GM21723 (cell line): ENCODE data around the gene AMBP.
"Not testable (repeated sequence)": the region's sequence is repeated elsewhere in the genome, so short reads cannot be mapped to it uniquely, and the experiment has no call there.

ENCODE experiments used
- ATAC-seq: cut with Tn5 transposase; IDR thresholded peaks from one replicate; pipeline ENCODE4 v1.9.1; 2021; ENCODE audit warnings: mild to moderate bottlenecking, moderate library complexity; ENCODE audit not compliant: unreplicated experiment

The AMBP gene

DNA sequence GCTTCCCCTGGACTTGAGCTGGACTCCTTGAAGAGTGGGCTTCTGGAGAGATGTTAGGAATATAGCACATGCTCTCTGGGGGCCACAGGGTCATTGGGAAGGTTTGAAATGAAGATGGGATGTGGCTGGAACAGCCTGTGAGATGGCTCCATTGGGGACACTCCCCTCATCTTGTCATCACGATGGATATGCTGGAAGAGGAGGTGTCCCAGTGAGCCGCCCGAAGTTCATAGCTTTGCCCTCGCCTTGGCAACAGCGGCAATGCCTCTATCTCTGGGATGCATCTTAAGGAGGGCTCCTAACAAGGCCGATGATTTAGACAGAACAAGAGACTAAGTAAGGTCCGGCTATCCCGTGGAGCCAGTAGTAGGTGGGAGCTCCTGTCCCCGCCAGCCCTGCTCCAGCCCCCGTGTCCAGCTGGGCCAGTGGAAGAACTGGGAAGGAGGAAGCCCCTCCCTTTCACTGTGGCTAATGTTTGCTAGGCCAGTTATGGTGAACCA lies 23.9 kb downstream of the AMBP start:
- no peak for ATAC-seq

DNA sequence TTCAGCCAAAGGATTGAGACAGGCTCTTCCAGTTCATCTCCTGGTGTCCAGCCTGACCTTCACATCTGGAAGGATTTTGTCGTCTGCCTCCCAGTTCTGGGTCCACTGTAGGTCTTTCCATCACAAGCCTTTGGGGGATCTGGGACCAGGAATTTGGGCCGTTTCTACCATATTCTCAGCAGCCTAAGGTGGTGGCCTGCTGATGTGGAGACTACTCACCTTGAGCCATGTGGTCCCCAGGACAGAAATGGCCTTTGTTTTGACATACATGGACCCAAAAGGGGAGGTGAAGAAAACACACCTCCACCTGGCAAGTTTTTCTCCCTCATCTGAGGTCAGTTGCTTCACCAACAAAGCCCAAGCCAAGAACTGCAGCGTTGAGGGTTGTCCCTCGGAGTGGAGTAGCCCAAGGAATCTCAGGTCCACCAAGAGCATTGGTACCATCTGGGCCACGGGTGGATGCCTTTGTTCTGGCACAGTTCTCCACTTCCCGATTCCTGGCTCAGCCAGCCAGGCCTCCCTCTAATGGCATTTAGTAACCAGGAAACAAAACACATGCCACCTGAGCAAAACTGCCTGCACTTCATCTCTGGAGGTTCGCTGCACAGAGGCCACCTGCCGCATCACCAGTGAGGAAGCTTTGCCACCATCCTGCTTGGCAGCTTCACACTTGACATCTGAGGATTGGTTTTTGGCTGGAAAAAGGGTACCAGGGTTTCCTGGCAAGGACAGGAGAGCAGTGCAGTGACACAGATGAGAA lies 24.7 kb downstream of the AMBP start:
- ATAC-seq: no peak

DNA sequence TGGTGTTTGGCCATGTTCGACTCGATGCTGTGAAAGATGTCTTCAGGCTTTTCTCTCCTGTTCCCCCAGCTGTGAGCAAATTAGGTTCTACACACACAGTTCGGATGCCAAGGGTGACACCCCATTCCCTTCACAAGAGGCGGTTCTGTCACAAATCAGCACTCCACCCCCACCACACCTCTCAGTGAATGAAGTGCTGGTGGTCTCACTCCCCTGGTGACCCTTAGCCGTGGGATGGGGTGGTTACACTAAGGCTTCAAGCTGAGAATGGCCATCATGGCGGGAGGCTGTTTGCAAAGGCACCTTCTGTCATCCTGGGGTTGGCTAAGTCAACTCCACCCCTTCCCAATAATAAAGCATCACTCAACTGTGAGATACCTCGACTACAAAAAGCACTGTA lies 26.4 kb downstream of the AMBP start:
- no peak for ATAC-seq

DNA sequence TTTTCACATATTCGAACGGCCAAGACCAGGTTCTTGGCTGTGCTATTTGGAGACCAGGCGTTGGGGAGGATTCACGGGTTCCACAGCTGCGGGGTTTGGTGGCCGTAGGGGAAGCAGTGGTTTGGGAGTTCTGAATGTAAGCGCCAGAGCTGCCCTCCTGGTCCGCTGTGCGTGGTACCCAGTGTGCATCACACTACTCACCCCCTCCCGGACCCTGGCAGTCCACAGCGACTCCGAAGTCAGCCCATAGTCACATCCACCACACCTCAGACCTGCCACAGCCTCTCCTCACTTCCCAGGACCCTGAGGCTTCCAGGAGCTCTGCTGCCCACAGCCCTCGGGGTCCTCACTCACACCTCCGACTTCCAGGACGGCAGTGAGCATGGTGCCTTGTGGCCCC lies 26.8 kb downstream of the AMBP start:
- no peak for ATAC-seq

DNA sequence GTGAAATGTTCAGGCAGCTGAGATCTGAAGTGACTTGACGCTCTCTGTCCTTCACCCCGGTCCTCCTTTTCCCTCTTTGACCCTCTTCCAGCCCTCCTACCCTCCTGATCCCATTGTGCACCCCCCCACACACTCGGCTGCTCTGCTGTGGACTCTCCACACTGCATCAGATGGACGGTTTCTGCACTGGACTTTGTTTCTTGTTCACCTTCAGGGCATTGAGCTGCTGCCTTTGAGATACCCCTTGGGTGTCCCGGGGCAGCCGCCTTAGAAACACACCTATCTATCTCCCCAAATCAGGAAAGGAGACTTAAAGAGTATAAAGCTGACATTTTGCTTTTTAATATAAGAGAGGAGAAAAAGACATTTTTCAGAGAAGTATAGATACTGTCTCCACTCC lies 27.5 kb downstream of the AMBP start:
- no peak for ATAC-seq

DNA sequence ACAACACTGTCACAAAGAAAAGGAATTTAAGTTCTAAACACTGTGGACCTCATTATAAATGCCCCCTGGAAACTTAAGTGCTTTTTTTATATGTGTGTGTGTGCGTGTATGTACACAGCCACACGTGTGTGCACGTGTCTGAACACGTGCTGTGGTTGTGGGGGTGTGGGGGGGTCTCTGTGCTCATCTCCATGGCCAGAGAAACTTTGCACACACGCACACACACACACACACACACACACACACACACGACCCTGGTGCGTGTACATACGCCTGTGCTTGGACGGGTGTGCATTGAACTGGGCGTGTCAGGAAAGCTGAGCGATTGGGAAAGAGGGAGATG lies 27.9 kb downstream of the AMBP start:
- no peak for ATAC-seq

DNA sequence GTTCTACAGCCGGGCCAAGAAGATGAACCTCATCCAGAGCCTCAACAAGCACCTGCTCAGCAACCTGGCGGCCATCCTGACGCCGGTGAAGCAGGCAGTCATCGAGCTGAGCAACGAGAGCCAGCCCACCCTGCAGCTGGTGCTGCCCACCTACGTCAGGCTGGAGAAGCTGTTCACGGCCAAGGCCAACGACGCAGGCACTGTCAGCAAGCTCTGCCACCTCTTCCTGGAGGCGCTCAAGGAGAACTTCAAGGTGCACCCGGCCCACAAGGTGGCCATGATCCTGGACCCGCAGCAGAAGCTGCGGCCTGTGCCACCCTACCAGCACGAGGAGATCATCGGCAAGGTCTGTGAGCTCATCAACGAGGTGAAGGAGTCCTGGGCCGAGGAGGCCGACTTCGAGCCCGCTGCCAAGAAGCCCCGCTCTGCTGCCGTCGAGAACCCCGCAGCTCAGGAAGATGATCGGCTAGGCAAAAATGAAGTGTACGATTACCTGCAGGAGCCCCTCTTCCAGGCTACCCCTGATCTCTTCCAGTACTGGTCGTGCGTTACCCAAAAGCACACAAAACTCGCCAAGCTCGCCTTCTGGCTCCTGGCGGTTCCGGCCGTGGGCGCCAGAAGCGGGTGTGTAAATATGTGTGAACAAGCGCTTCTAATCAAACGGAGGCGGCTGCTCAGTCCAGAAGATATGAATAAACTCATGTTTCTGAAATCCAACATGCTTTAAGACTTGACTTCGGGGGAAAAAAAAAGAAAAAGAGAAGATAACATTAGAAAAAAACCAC lies 28.5 kb downstream of the AMBP start:
- no peak for ATAC-seq

DNA sequence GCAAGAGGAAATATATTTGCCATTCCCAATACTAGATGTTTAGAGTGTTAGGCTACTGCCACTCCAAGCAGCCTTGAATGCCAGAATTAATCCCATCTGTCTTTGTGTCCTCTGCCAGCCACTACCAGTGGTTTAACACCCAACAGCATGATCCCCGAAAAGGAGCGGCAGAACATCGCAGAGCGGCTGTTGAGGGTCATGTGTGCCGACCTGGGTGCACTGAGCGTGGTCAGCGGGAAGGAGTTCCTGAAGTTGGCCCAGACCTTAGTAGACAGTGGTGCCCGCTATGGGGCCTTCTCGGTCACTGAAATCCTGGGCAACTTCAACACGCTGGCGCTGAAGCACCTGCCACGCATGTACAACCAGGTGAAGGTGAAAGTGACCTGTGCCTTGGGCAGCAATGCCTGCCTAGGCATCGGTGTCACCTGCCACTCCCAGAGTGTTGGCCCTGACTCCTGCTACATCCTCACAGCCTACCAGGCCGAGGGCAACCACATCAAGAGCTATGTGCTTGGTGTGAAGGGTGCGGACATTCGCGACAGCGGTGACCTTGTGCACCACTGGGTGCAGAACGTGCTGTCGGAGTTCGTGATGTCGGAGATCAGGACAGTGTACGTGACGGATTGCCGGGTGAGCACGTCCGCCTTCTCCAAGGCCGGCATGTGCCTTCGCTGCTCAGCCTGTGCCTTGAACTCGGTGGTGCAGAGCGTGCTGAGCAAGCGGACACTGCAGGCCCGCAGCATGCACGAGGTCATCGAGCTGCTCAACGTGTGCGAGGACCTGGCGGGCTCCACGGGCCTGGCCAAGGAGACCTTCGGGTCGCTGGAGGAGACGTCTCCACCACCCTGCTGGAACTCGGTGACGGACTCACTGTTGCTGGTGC lies 29.3 kb downstream of the AMBP start:
- no peak for ATAC-seq

DNA sequence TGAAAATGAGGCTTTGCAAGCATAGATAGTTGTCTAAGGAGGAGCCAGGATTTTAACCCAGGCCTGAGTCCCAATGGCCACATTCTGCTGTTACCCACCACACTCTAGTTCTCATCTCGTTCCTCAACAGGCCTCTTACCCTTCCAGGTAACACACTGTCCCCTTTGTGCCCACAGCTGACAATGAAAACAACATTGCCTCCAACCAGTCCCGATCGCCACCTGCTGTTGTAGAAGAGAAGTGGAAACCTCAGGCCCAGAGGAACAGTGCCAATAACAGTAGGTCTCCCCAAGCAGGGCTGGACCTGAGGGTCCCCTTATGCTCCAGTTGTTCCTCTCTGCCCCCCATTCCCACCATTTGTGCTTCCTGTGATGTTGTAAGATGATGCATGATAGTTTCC lies 30.4 kb downstream of the AMBP start:
- ATAC-seq: no peak

DNA sequence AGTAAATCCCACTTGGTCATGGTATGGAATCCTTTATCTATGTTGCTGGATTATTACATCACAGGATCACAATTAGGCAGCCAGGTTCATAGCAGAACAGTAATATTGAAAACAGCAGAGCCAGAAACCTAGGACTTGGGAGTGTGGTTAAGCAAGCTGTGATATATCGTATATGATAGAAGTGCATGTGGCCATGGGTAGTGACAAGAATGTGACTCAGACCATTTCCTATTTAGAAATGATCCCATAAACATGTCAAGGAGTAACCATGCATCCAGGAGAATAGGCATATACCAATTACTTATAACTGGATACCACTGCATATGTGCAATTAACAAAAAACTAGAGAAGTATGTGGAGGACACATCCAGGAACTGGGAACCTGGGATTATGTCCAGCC lies 31.2 kb downstream of the AMBP start:
- ATAC-seq: no peak

DNA sequence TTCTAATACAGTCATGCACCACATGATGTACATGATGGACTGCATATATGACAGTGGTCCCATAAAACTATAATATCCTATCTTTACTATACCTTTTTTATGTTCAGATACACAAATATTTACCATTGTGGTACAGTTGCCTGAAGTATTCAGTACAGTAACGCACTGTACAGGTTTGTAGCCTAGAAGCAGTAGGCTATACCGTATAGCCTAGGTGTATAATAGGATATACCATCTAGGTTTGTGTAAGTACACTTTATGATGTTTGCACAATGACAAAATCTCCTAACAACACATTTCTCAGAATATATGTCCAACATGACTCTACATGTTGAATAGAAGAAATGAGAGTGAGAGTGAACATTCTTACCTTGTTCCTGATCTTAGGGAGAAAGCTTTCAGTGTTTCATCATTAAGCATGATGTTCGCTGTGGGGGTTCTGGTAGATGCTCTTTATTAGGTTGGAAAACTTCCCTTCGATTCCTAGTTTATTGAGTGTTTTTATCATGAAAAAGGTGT lies 31.8 kb downstream of the AMBP start:
- ATAC-seq: no peak

DNA sequence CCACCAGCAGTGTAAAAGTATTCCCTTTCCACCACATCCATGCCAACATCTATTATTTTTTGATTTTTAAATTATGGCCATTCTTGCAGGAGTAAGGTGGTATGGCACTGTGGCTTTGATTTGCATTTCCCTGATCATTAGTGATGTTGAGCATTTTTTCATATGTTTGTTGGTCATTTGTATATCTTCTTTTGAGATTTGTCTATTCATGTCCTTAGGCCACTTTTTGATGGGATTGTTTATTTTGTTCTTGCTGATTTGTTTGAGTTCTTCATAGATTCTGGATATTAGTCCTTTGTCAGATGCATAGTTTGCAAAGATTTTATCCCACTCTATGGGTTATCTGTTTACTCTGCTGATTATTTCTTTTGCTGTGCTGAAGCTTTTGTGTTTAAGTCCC lies 34.4 kb downstream of the AMBP start:
- ATAC-seq: not testable (repeated sequence)

DNA sequence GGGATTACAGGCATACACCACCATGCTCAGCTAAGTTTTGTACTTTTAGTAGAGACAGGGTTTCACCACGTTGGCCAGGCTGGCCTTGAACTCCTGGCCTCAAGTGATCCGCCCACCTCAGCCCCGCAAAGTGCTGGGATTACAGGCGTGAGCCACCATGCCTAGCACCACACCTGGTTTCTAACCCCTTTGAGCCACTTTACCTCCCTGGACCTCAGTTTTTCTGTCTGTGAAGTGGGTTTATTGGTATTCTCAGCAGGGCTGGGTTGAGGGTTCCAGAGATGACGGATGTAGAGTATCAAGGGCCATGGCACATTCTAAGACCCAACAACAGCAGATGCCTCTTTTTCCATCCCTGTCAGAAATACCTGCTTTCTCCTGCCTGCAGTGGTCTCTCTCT lies 38.6 kb downstream of the AMBP start:
- no peak for ATAC-seq

DNA sequence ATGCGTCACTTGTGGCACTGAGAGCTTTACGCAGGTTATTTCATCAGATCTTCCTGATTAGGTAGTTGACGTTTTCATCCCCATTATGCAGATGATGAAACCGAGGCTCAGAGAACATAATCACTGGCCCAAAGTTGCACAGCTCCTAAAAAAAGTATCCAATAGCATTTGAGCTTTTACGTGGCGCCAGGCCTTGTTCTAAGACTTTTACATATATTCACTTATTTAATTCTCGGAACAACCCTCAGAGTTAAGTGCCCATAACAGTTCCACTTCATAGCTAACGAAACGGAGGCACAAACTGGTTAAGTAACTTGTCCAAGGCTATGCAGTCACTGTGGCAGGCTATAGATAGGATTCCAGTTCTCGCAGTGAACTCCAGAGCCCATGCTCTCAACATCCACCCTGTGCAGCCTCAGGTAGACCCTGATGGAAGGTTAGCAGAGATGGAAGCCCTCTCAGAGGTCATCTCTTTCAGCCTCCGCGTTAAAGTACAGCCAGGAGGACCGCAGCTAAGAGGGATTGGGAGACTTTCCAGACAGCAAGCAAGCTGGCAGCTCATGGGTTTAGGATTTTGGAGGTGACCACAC lies 39.3 kb downstream of the AMBP start:
- no peak for ATAC-seq

DNA sequence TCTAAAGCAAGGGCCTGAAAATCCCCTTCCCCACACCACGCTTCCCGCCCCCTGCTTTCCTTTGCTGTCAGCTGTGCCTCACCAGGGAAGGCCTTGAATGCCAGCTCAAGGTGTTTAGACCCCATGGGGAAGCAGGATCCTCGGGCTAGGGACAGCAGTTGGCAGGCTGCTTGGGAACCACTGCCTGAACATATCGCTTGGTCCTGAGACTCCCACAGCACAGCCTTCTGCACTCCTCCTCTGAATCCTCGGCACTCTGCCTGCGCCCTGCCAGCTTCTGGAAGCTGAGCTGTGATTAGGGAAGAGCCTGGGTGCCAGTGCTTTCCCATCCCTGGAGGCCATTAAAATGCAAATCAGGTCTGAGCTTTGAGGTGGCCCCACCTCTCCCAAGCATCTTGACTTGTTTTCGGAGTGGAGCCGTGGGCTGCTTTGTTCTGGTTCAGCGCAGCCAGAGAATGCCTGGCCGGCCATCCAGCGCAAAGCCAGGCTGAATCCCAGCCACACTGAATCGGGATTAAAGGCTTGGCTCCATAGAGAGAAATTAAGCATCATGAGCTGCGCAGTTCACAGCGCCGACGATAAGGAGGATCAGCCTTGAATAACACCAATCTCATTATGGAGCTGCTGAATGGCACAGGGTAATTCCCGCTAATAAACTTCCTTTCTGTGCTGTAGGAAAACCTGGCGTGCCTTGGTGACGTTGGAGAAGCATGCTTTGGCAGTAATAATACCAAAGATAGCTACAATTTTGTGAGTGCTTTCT lies 40.0 kb downstream of the AMBP start:
- no peak for ATAC-seq

DNA sequence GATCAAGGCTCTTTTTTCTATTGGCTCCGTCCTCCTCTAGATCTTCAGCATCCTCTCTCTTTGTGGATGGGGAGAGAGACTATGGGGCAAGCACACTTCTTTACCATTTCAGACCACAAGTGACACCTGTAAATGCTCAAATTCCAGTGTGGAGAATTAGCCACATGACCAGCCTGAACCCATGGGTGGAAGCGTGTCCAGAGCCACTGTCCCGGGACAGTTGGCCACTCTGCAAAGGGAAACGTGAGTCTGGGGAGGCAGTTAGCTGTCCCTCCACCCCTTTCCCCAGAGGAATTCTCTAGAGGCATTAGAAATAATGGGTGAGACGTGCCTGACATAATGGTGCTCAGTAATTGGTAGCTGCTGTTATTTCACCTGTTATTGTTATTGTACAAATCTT lies 40.9 kb downstream of the AMBP start:
- no peak for ATAC-seq

DNA sequence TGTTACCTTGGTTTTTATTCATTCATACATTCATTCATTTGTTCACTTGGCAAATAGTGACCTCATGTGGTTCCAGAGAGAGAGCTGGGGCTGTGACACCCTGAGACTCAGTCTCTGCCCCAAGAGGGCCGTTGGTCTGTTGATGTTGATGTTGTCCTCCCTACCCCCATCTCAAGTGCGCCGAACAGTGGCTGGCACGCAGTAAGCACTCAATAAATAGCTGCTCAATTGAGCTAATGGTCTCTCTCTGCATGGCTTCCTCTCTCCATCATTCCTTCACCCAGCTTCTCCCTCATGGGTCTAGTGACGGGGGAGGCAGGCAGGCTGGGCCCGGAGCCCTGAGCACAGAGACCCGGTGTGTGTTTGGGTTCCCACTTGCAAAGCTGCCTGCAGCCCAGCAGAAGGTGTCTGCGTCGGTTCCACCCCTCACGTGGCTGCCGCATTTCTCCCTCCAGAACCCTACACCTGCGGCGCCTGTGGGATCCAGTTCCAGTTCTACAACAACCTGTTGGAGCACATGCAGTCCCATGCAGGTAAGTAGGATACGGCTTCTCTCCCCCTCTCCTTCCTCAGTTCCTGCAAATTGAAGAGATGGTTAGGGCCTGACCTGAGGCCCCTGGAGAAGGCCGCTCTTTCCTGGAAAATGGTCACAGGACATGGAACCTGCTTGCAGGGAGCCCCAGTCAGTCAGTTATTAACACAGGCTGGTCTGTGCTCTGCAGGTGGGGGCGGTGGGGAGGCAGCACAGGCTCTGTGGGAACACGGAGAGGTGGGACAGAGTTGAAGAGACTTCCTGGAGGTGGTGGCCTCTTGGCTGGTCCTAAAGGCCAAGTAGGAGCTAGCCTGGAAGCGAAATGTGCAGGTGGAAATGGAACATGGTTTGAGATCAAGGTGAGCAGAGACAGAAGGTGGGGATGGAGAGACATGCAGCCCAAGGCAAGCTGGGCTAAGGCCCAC lies 42.0 kb downstream of the AMBP start:
- no peak for ATAC-seq

DNA sequence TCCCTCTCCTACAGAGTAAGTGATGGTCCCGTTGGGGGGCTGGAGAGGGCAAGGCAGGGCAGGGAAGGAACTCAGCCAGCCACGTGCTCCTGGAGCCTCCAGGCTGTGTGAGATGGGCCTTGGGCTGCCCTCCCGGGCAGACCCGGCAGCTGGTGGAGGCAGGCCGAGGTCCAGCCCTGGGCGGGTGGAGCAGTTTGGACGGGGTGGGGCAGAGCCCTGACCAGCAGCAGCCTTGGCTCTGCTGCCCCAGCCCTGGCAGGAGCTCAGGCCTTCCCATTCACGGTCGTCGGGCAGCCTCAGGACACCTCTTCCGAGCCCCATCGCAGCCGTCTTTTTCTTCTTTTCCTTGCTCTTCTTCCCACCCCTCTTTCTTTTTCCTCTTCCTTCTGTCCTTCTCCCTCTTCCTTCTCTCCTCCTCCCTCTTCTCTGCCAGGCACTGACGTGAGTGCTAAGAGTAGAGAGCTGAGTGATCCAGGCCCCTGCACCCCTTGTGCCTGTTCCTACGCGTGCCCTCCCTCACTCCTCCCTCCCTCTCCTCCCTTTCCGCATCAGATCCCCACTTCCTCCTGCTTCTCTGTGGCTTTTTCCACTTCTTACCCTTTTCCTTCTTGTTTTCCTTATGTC lies 42.8 kb downstream of the AMBP start:
- ATAC-seq: no peak

DNA sequence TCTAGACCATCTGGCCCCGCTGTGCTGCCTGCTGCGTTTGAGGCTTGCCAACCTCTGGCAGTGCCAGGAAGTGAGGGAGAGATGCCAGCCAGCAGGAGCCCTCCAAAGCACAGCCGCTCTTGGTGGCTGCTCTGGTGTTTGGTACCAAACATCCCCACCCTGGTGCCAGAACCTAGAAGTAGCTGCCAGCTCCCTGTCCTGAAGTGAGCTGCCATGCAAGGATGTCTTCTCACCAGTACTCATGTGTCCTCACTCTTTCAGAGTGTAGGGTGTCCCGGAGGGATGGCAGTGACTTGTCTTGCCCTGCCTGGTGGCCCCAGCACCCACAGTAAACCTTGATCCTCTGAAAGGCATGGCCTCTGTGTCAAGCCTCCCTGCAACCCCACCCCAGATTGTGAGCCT lies 43.4 kb downstream of the AMBP start:
- no peak for ATAC-seq
